NB4 (cell line): ENCODE measurements around the gene CABP4.

Experiments
- MYC ChIP-seq: IDR thresholded peaks from 2 replicates; pipeline ENCODE4 v1.6.1; 2011; ENCODE audit warnings: low read depth, low read length
- TF ChIP-seq, protein P1 (sequence below): IDR thresholded peaks from one replicate; pipeline ENCODE4 v1.5.1; 2012; ENCODE audit warnings: low read depth, low read length
- TF ChIP-seq, protein P2 (sequence below): IDR thresholded peaks from 2 replicates; pipeline ENCODE4 v1.6.1; 2011; ENCODE audit warnings: low read depth, low read length

DNA sequence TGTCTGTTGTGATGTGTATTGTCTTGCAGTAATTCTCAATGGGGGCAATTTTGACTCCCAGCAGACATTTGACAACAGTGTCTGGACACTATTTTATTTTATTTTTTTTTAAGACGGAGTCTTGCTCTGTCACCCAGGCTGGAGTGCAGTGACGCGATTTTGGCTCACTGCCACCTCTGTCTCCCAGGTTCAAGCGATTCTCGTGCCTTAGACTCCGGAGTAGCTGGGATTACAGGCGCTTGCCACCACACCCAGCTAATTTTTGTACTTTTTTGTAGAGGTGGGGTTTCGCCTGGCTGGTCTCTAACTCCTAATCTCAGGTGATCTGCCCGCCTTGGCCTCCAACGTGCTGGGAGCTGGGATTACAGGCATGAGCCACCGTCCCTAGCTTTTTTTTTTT lies 25.4 kb upstream of the CABP4 start:
- TF ChIP-seq, protein P1, sequence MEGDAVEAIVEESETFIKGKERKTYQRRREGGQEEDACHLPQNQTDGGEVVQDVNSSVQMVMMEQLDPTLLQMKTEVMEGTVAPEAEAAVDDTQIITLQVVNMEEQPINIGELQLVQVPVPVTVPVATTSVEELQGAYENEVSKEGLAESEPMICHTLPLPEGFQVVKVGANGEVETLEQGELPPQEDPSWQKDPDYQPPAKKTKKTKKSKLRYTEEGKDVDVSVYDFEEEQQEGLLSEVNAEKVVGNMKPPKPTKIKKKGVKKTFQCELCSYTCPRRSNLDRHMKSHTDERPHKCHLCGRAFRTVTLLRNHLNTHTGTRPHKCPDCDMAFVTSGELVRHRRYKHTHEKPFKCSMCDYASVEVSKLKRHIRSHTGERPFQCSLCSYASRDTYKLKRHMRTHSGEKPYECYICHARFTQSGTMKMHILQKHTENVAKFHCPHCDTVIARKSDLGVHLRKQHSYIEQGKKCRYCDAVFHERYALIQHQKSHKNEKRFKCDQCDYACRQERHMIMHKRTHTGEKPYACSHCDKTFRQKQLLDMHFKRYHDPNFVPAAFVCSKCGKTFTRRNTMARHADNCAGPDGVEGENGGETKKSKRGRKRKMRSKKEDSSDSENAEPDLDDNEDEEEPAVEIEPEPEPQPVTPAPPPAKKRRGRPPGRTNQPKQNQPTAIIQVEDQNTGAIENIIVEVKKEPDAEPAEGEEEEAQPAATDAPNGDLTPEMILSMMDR, result no peak
- TF ChIP-seq MYC, result no peak
- TF ChIP-seq, protein P2, sequence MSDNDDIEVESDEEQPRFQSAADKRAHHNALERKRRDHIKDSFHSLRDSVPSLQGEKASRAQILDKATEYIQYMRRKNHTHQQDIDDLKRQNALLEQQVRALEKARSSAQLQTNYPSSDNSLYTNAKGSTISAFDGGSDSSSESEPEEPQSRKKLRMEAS, result no peak
